Measurements from ENCODE around the gene ZNF629.

- no peak for TF ChIP-seq GATA2 (IDR thresholded peaks at IDR 0.05; ENCODE audit: low read depth, low read length)
- TF ChIP-seq GATA3 (IDR thresholded peaks at IDR 0.05; ENCODE audit: low read depth, low read length) = no peak
Measured at GRCh38 chr16:30764086-30764485, 22.9 kb downstream of the ZNF629 start.
